K562 (cell line): ENCODE results near the gene ASAH2B. TPM values are rescaled to one million over a fixed set of nuclear protein-coding genes. Genes with fewer than 3 reads are reported as not detected.

Source experiments
- CCAR2 ChIP-seq: fragments of 200-400 bp; formaldehyde crosslinking; IDR thresholded peaks from 2 replicates; pipeline ENCODE4 v1.6.1; 2017; ENCODE audit warnings: mild to moderate bottlenecking, low read depth, low read length
- DIDO1 ChIP-seq: fragments of 450-650 bp; IDR thresholded peaks from 2 replicates; pipeline ENCODE4 v1.6.1; 2016; ENCODE audit warnings: low read depth, missing biosample characterization, missing genetic modification characterization
- EHMT2 ChIP-seq: fragments of 450-650 bp; IDR thresholded peaks from 2 replicates; pipeline ENCODE4 v1.6.1; 2018; ENCODE audit warnings: antibody characterized with exemption
- EP400 ChIP-seq: fragments of 450-650 bp; IDR thresholded peaks from 2 replicates; pipeline ENCODE4 v1.6.1; 2017; ENCODE audit warnings: antibody characterized with exemption, mild to moderate bottlenecking, moderate library complexity
- HLTF ChIP-seq: fragments of 450-650 bp; IDR thresholded peaks from 2 replicates; pipeline ENCODE4 v1.6.1; 2016
- KLF1 ChIP-seq: fragments of 450-650 bp; IDR thresholded peaks from 2 replicates; pipeline ENCODE4 v1.6.1; 2016; ENCODE audit warnings: missing genetic modification characterization, missing compliant biosample characterization
- L3MBTL2 ChIP-seq: fragments of 450-650 bp; IDR thresholded peaks from 2 replicates; pipeline ENCODE4 v1.6.1; 2016; ENCODE audit warnings: mild to moderate bottlenecking, moderate library complexity
- MTA2 ChIP-seq: fragments of 450-650 bp; IDR thresholded peaks from 2 replicates; pipeline ENCODE4 v1.6.1; 2016; ENCODE audit warnings: low read depth
- ZNF24 ChIP-seq: fragments of 450-650 bp; IDR thresholded peaks from 2 replicates; pipeline ENCODE4 v1.6.1; 2016
- ZSCAN32 ChIP-seq: fragments of 450-650 bp; formaldehyde crosslinking; IDR thresholded peaks from 2 replicates; pipeline ENCODE4 v1.4.0; 2020; ENCODE audit warnings: mild to moderate bottlenecking, moderate library complexity
- polyA plus RNA-seq, 8 experiments: library from polyadenylated mRNA; depleted of rRNA in 4 of 8; stranded (reverse) in 5 of 8; unstranded in 3 of 8; fragments of >200 nt; fragmentation: Nextera tagmentation in 2 of 8; fragmentation: Illumina TruSeq in 1 of 8; extraction: Ambion mirVana in 2 of 8; extraction: Trizol in 1 of 8; gene quantifications; 2 replicates each; pipeline versions ENCODE4 v1.2.1 to v1.2.3, GENCODE V29; 2011 to 2014; ENCODE audit warnings: inconsistent platforms in 1 of 8, missing spikeins in 1 of 8
- total RNA-seq, 7 experiments: library from RNA; depleted of rRNA in 6 of 7; stranded (reverse); fragments of >200 nt in 6 of 7; fragmentation: Illumina TruSeq in 2 of 7; extraction: Trizol in 2 of 7; gene quantifications; 2 replicates each; pipeline versions ENCODE4 v1.2.1 to v1.2.3, GENCODE V29; 2011 to 2021; ENCODE audit warnings: low replicate concordance in 1 of 7
- TF ChIP-seq, protein P1 (sequence below): sonication (generic); formaldehyde crosslinking; IDR thresholded peaks from 2 replicates; pipeline ENCODE4 v1.4.0; 2020; ENCODE audit warnings: mild to moderate bottlenecking, missing genetic modification reagents
- TF ChIP-seq, protein P2 (sequence below): fragments of 200-800 bp; sonication (Bioruptor generic); IDR thresholded peaks from 2 replicates; pipeline ENCODE4 v1.6.1; 2017; ENCODE audit warnings: missing genetic modification characterization, missing compliant biosample characterization
- TF ChIP-seq, protein P3 (sequence below), 3 experiments: fragments of 200-800 bp in 1 of 3; sonication (Bioruptor generic) in 1 of 3; sonication (generic) in 1 of 3; formaldehyde crosslinking in 1 of 3; IDR thresholded peaks; 2 replicates each; pipeline versions ENCODE4 v1.6.1 to v1.8.0; 2016 to 2022; ENCODE audit warnings: mild to moderate bottlenecking in 2 of 3, missing compliant biosample characterization in 2 of 3, missing genetic modification characterization in 2 of 3, missing genetic modification reagents in 1 of 3
- TF ChIP-seq, protein P4 (sequence below), 2 experiments: fragments of 450-650 bp; IDR thresholded peaks; 2 replicates each; pipeline ENCODE4 v1.6.1; 2016; ENCODE audit warnings: mild to moderate bottlenecking in 2 of 2, borderline replicate concordance in 1 of 2, low read depth in 1 of 2, moderate library complexity in 1 of 2

The ASAH2B gene
- total and polyA plus RNA-seq, 9 of the 15 experiments (the other 6 are each of a cell fraction or from before 2014, with no cell fraction given) = 5.0 to 18.3 (median 14.4) TPM

DNA sequence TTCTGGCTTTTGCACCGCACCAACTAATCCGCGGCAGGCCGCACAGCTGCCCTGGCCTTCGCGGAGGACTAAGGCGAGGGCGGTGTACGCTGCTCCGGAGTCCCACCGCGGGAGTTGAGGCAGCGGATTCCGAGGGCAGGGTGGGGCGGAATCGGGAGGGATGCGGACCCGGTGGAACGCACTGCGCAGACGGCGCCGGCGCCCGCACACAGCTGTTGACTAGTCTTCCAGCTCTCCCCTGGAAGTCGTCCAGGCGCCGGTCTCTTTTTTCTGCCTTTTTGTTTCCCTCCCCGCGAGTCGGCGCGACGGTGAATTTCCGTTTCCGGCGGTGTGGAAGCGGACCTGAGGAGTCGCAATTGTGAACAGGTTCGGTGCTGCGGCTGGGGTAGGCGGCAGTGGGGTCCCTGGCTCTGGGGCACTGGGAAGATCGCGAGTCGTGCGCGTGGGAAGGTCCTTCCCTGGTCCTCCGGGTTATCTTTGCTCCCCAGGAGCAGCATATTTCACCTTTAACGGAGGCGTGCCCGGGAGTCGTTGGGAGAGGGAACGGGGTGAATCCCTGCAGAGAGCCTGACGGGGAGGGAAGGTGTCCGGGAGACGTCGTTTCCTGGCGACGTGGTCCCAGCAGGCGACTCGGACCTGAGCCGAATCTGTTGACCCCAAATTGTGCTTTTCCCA, at the start of gene ASAH2B (continued):
- TF ChIP-seq, protein P1, sequence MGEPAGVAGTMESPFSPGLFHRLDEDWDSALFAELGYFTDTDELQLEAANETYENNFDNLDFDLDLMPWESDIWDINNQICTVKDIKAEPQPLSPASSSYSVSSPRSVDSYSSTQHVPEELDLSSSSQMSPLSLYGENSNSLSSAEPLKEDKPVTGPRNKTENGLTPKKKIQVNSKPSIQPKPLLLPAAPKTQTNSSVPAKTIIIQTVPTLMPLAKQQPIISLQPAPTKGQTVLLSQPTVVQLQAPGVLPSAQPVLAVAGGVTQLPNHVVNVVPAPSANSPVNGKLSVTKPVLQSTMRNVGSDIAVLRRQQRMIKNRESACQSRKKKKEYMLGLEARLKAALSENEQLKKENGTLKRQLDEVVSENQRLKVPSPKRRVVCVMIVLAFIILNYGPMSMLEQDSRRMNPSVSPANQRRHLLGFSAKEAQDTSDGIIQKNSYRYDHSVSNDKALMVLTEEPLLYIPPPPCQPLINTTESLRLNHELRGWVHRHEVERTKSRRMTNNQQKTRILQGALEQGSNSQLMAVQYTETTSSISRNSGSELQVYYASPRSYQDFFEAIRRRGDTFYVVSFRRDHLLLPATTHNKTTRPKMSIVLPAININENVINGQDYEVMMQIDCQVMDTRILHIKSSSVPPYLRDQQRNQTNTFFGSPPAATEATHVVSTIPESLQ (CRISPR knock-in tag) = peak; percentile 89; the same call in 1 of the 2 replicates
- TF ChIP-seq CCAR2 (no peak), EHMT2 (peak; percentile 70; the same call in 1 of the 2 replicates), KLF1 (tag) (0 out of 2 replicates have a peak, but pooled peaks have one; percentile 29), HLTF (0 out of 2 replicates have a peak, but pooled peaks have one; percentile 61), EP400 (peak; percentile 88), L3MBTL2 (peak; percentile 92), ZSCAN32 (no peak), ZNF24 (no peak), MTA2 (no peak), DIDO1 (tag) (peak; percentile 50; the same call in 1 of the 2 replicates)
- TF ChIP-seq, protein P2, sequence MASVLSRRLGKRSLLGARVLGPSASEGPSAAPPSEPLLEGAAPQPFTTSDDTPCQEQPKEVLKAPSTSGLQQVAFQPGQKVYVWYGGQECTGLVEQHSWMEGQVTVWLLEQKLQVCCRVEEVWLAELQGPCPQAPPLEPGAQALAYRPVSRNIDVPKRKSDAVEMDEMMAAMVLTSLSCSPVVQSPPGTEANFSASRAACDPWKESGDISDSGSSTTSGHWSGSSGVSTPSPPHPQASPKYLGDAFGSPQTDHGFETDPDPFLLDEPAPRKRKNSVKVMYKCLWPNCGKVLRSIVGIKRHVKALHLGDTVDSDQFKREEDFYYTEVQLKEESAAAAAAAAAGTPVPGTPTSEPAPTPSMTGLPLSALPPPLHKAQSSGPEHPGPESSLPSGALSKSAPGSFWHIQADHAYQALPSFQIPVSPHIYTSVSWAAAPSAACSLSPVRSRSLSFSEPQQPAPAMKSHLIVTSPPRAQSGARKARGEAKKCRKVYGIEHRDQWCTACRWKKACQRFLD = no peak; the same call in 1 of the 2 replicates
- TF ChIP-seq, protein P3, sequence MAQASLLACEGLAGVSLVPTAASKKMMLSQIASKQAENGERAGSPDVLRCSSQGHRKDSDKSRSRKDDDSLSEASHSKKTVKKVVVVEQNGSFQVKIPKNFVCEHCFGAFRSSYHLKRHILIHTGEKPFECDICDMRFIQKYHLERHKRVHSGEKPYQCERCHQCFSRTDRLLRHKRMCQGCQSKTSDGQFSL (CRISPR knock-in tag; IDR thresholded peaks at IDR 0.05) = no peak
- TF ChIP-seq, protein P3 (tag; IDR thresholded peaks at IDR 0.05) = no peak
- TF ChIP-seq, protein P4, sequence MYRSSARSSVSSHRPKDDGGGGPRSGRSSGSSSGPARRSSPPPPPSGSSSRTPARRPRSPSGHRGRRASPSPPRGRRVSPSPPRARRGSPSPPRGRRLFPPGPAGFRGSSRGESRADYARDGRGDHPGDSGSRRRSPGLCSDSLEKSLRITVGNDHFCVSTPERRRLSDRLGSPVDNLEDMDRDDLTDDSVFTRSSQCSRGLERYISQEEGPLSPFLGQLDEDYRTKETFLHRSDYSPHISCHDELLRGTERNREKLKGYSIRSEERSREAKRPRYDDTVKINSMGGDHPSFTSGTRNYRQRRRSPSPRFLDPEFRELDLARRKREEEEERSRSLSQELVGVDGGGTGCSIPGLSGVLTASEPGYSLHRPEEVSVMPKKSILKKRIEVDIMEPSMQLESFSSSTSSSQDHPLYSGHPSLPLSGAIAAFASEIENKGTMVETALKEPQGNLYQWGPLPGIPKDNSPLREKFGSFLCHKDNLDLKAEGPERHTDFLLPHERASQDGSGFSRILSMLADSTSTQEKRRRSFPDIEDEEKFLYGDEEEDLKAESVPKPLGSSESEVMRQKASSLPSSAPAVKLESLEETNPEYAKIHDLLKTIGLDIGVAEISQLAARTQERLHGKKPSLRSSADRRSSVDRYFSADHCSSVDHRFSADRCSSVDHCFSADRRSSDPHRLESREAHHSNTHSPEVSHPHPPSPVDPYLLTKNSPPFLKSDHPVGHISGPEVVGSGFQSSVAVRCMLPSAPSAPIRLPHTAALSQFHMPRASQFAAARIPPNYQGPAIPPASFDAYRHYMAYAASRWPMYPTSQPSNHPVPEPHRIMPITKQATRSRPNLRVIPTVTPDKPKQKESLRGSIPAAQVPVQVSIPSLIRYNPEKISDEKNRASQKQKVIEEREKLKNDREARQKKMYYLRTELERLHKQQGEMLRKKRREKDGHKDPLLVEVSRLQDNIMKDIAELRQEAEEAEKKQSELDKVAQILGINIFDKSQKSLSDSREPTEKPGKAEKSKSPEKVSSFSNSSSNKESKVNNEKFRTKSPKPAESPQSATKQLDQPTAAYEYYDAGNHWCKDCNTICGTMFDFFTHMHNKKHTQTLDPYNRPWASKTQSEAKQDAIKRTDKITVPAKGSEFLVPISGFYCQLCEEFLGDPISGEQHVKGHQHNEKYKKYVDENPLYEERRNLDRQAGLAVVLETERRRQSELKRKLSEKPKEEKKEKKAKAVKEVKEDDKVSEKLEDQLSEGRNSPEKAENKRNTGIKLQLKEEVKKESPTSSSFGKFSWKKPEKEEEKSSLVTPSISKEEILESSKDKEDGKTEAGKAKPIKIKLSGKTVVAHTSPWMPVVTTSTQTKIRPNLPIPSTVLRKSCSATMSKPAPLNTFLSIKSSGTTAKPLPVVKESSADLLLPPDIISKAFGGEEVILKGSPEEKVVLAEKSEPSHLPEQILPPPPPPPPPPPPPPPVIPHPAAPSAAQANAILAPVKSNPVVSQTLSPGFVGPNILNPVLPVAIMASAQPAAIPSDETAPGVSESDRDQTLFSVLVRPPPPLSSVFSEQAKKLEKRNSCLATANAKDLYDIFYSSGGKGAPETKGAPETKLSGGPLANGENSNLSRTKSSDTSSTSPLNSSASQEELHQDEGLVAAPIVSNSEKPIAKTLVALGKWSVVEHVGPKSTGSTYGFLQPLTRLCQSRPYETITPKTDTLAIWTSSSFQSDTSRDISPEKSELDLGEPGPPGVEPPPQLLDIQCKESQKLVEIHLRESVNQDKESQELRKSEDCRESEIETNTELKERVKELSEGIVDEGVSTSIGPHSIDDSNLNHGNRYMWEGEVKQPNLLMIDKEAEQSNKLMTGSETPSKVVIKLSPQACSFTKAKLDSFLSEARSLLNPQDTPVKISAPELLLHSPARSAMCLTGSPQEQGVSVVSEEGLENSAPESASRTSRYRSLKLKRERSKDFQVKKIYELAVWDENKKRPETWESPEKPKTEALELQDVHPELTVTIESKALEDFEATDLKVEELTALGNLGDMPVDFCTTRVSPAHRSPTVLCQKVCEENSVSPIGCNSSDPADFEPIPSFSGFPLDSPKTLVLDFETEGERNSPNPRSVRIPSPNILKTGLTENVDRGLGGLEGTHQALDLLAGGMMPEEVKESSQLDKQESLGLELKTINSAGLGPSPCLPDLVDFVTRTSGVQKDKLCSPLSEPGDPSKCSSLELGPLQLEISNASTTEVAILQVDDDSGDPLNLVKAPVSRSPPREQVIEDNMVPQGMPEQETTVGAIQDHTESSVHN (IDR thresholded peaks at IDR 0.05; ENCODE audit: borderline replicate concordance in 1 of 2, low read depth in 1 of 2) = no peak
